ENCODE results near the gene ERLEC1.
"Not testable (repeated sequence)": the region's sequence is repeated elsewhere in the genome, so short reads cannot be mapped to it uniquely, and the experiment has no call there.

ERLEC1 gene

GRCh38 chr2:53782676-53783075, 4.2 kb upstream of the ERLEC1 start:
- no peak for DNase-seq (ENCODE audit: low read depth, low spot score)

GRCh38 chr2:53784436-53784835, 2.4 kb upstream of the ERLEC1 start:
- DNase-seq (ENCODE audit: low read depth, low spot score): no peak

- DNase-seq (ENCODE audit: low read depth, low spot score): no peak
Observed at GRCh38 chr2:53785366-53785765, 1.5 kb upstream of the ERLEC1 start.

- no peak for DNase-seq (ENCODE audit: low read depth, low spot score)
Observed at GRCh38 chr2:53786352-53786704, 516 bp upstream of the ERLEC1 start.

GRCh38 chr2:53787614-53788289, 908 bp downstream of the ERLEC1 start:
- no peak for DNase-seq (ENCODE audit: low read depth, low spot score)

- DNase-seq (ENCODE audit: low read depth, low spot score): no peak
Observed at GRCh38 chr2:53793261-53793660, 6.4 kb downstream of the ERLEC1 start.

GRCh38 chr2:53793821-53794220, 7.0 kb downstream of the ERLEC1 start:
- DNase-seq (ENCODE audit: low read depth, low spot score): no peak

GRCh38 chr2:53801547-53801946, 14.7 kb downstream of the ERLEC1 start:
- no peak for DNase-seq (ENCODE audit: low read depth, low spot score)

GRCh38 chr2:53802617-53803151, 15.8 kb downstream of the ERLEC1 start:
- DNase-seq (ENCODE audit: low read depth, low spot score): no peak

GRCh38 chr2:53811601-53812000, 24.8 kb downstream of the ERLEC1 start:
- no peak for DNase-seq (ENCODE audit: low read depth, low spot score)

GRCh38 chr2:53813151-53813550, 26.3 kb downstream of the ERLEC1 start:
- DNase-seq (ENCODE audit: low read depth, low spot score): no peak

- DNase-seq (ENCODE audit: low read depth, low spot score): no peak
Observed at GRCh38 chr2:53818854-53819435, 32.1 kb downstream of the ERLEC1 start.

- no peak for DNase-seq (ENCODE audit: low read depth, low spot score)
Observed at GRCh38 chr2:53819634-53820033, 32.8 kb downstream of the ERLEC1 start.

GRCh38 chr2:53820048-53820447, 33.2 kb downstream of the ERLEC1 start:
- DNase-seq (ENCODE audit: low read depth, low spot score): no peak

- DNase-seq (ENCODE audit: low read depth, low spot score): no peak
Observed at GRCh38 chr2:53820711-53821110, 33.9 kb downstream of the ERLEC1 start.

- no peak for DNase-seq (ENCODE audit: low read depth, low spot score)
Observed at GRCh38 chr2:53821810-53822209, 35.0 kb downstream of the ERLEC1 start.

- DNase-seq (ENCODE audit: low read depth, low spot score): not testable (repeated sequence)
Observed at GRCh38 chr2:53823639-53824038, 36.8 kb downstream of the ERLEC1 start.

GRCh38 chr2:53826030-53826410, 39.2 kb downstream of the ERLEC1 start:
- DNase-seq (ENCODE audit: low read depth, low spot score): no peak

GRCh38 chr2:53826587-53827397, 39.9 kb downstream of the ERLEC1 start:
- no peak for DNase-seq (ENCODE audit: low read depth, low spot score)

- no peak for DNase-seq (ENCODE audit: low read depth, low spot score)
Observed at GRCh38 chr2:53827398-53828175, 40.7 kb downstream of the ERLEC1 start.

GRCh38 chr2:53828331-53828730, 41.5 kb downstream of the ERLEC1 start:
- DNase-seq (ENCODE audit: low read depth, low spot score): no peak

Measured in activated naive CD8-positive, alpha-beta T cell treated with anti-CD3 and anti-CD28 coated beads, Interleukin-2, amount 50 U/mL, for 16 hours (primary cell).